Measurements from ENCODE around the gene TRPM3. TPM values are rescaled to one million over a fixed set of nuclear protein-coding genes. Genes with fewer than 3 reads are reported as not detected.

TRPM3 gene
- total RNA-seq, 4 donors from 2014 or later: 0.27 to 1.2 (median 0.47) TPM; not detected in 1

- no peaks in the 10 kb centered on the region for H3K4me1 ChIP-seq
- no peak for TF ChIP-seq CTCF (IDR thresholded peaks at IDR 0.05)
- no peak overlapping the region for H3K27ac ChIP-seq
- no peaks in the 10 kb centered on the region for H3K27me3 ChIP-seq
- H3K4me3 ChIP-seq: no peak overlapping the region
- 100% methylated on average over 1 of the region's 3 CpGs; no CpG with 5 or more reads in 1 of the 2 donors for WGBS, 2 donors (ENCODE audit: low coverage in 1 of 2)
- H3K9me3 ChIP-seq: no peaks in the 10 kb centered on the region
- ATAC-seq: no peak
- H3K36me3 ChIP-seq: no peaks in the 10 kb centered on the region
Measured at GRCh38 chr9:70791936-70792335, 329.5 kb downstream of the TRPM3 start.

- Histone ChIP-seq H3K27me3 (no peaks in the 10 kb centered on the region), H3K4me3 (no peak overlapping the region), H3K4me1 (no peaks in the 10 kb centered on the region), H3K36me3 (no peaks in the 10 kb centered on the region), H3K9me3 (no peaks in the 10 kb centered on the region), H3K27ac (no peak overlapping the region)
- WGBS, 2 donors (ENCODE audit: low coverage in 1 of 2): 67 to 69% methylated on average over 1 of the region's 1 CpG
- TF ChIP-seq EP300 (IDR thresholded peaks at IDR 0.05) (no peak), POLR2A (IDR thresholded peaks at IDR 0.05) (no peak), POLR2AphosphoS5 (IDR thresholded peaks at IDR 0.05) (no peak), CTCF (IDR thresholded peaks at IDR 0.05) (no peak)
- ATAC-seq: no peak
Measured at GRCh38 chr9:70789086-70789485, 332.3 kb downstream of the TRPM3 start.

DNA sequence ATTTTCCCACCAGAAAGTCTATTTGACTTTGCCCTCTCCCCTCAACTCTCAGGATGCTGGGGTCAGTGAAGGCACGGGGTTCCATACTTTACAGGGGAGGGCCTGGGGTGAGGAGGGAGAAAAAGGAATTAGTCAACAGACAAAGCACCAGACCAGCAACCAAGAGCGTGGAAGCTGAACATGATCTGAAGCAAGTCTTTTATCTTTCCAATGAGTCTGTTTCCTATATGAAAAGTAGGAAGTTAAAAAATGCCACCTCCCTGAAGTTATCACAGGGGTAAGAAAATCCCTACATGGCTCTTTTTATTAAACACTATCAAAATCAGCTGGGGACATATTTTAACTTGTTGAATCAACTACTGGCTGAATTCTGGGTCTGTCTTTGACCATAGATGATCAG is 337.0 kb downstream of the TRPM3 start:
- Histone ChIP-seq H3K36me3 (no peaks in the 10 kb centered on the region), H3K27me3 (no peaks in the 10 kb centered on the region), H3K9me3 (no peaks in the 10 kb centered on the region), H3K4me1 (no peaks in the 10 kb centered on the region), H3K4me3 (no peak overlapping the region), H3K27ac (no peak overlapping the region)
- 58% methylated on average over 2 of the region's 2 CpGs; no CpG with 5 or more reads in 1 of the 2 donors for WGBS, 2 donors (ENCODE audit: low coverage in 1 of 2)
- TF ChIP-seq CTCF (IDR thresholded peaks at IDR 0.05): no peak
- no peak for TF ChIP-seq POLR2A (IDR thresholded peaks at IDR 0.05)
- TF ChIP-seq POLR2AphosphoS5 (IDR thresholded peaks at IDR 0.05): no peak
- TF ChIP-seq EP300 (IDR thresholded peaks at IDR 0.05): no peak
- ATAC-seq: no peak

DNA sequence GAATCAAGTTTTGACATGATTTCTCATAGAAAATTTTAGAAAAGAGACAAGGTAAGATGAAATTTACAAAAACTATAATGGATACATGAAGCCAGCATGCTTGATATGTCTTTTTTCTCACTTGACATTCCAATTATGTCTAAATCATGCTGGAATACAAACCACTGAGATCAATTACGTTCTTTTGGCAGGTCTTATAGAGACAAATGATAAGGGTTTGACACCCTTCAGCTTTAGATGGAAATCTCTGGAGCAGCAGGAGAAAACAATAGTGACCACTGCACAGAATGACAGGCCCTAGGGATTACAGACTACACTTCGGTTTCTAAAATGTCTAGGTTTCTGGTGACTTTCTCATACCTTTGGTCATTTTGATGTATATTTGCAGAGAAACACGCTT is 342.9 kb downstream of the TRPM3 start:
- 74 to 78% methylated on average over 3 of the region's 3 CpGs for WGBS, 2 donors (ENCODE audit: low coverage in 1 of 2)
- Histone ChIP-seq H3K9me3 (no peaks in the 10 kb centered on the region), H3K4me3 (no peak overlapping the region), H3K27me3 (no peaks in the 10 kb centered on the region), H3K36me3 (no peaks in the 10 kb centered on the region), H3K27ac (no peak overlapping the region), H3K4me1 (no peaks in the 10 kb centered on the region)
- TF ChIP-seq POLR2A (IDR thresholded peaks at IDR 0.05) (no peak), POLR2AphosphoS5 (IDR thresholded peaks at IDR 0.05) (no peak), CTCF (IDR thresholded peaks at IDR 0.05) (no peak), EP300 (IDR thresholded peaks at IDR 0.05) (no peak)
- ATAC-seq: no peak

DNA sequence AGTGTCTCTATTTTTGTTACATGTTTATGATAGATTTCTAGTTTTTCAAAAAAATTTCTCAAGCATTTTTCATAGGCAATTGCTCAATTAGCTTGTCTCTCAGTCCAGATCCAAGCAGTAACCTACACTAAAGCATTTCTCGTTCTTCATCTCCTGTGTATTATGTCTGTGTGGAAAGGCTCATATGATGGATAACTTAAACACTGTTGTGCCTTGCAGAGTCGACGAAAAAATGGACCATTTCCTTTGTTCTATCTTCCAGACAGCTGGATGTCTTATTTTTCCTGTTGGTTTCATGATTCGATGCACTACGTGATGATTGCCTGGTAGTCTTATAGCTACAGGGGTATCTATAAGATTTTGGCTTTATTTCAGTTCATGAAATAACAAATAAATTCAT is 347.8 kb downstream of the TRPM3 start:
- Histone ChIP-seq H3K27ac (no peak overlapping the region), H3K27me3 (no peaks in the 10 kb centered on the region), H3K4me3 (no peak overlapping the region), H3K4me1 (no peaks in the 10 kb centered on the region), H3K36me3 (no peaks in the 10 kb centered on the region), H3K9me3 (no peaks in the 10 kb centered on the region)
- no peak for TF ChIP-seq CTCF (IDR thresholded peaks at IDR 0.05)
- no peak for TF ChIP-seq EP300 (IDR thresholded peaks at IDR 0.05)
- TF ChIP-seq POLR2A (IDR thresholded peaks at IDR 0.05): no peak
- no peak for TF ChIP-seq POLR2AphosphoS5 (IDR thresholded peaks at IDR 0.05)
- 60 to 71% methylated on average over 5 of the region's 5 CpGs for WGBS, 2 donors (ENCODE audit: low coverage in 1 of 2)
- ATAC-seq: no peak
